Stimulated activated CD8-positive, alpha-beta memory T cell treated with anti-CD3 and anti-CD28 coated beads, Interleukin-15, amount 100 ng/mL, for 4 hours (primary cell): Measurements from ENCODE around the gene NHLH1.

Experiments used
- DNase-seq, 2 donors: peaks; one replicate each; pipeline ENCODE4 v3.0.0-alpha.2; 2020; ENCODE audit warnings: low read depth in 2 of 2

Gene NHLH1

DNA sequence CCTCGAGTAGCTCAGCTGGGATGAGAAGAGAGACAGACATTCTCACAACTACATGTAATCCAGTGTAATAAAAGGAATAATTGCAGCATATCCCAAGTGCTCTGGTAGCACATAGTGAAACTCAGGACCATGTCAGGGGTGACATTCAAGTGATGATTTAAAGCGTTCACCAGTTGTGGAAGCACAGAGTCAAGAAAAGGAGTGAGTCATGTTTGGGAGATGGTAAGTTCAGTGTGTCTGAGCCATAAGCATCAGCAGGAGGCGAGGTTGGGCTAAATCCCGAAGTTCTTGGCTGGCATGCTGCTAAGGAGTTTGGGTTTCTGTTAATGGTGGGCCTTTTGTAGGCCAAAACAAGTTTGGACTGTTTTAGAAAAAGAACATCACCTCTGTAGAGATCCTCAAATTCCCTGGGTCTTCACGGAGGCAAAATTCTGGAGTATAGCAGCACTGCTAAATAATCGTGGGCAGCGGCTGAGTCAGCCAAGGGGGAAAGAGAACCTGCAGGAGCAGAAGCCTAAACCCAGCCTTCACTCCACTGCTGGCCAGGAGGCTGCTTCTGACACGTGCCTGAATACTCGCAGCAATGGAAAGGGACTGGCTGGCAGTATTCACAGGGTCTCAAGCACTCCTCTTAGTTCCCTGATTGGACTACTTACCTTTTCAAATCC, 7.2 kb upstream of the NHLH1 start:
- DNase-seq, result no peak

DNA sequence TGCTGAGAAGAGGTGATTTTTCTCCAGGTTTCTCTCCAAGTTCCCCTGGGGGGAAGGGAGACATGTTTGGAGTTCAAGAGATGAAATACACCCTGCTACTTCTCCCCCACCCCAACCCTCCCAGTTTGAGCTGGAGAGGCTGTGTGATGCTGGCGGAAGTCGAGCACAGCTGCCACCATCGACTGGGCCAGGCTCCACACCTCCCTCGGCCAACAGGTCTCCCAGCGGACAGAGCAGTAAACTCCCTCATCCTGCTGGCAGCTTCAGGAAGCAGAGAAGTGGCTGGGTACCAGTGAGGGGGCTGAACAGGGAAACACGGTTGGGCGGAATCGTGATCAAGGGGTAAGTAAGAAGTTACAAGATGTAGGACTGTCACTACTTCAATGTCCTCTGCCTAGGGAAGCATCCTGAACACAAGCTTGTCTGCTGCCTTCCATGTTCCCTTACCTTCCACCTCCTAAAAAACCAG, 6.6 kb upstream of the NHLH1 start:
- DNase-seq, result no peak

DNA sequence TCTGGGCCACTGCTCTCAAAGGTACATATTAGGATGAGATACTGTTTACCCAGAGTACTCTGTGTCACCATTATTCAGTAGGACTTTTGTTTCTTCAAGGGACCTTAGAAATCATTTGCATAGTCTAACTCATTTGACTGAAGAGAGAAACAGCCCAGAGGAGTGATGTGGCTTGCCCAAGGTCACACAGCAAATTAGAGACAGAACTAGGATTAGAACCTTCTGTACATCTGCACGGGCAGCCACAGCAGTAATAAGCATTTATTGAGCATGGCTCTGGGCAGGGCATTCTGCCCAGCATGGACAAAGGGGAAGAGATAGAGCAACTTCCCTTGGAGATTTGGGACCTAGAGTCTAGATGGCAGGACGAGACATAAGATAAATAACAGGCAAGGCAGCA, 5.7 kb upstream of the NHLH1 start:
- no peak for DNase-seq

- DNase-seq, result no peak
Measured at GRCh38 chr1:160361814-160362167, 5.1 kb upstream of the NHLH1 start.

- no peak for DNase-seq
Measured at GRCh38 chr1:160362168-160362957, 4.5 kb upstream of the NHLH1 start.

GRCh38 chr1:160363010-160363409, 3.9 kb upstream of the NHLH1 start:
- DNase-seq, result no peak

DNA sequence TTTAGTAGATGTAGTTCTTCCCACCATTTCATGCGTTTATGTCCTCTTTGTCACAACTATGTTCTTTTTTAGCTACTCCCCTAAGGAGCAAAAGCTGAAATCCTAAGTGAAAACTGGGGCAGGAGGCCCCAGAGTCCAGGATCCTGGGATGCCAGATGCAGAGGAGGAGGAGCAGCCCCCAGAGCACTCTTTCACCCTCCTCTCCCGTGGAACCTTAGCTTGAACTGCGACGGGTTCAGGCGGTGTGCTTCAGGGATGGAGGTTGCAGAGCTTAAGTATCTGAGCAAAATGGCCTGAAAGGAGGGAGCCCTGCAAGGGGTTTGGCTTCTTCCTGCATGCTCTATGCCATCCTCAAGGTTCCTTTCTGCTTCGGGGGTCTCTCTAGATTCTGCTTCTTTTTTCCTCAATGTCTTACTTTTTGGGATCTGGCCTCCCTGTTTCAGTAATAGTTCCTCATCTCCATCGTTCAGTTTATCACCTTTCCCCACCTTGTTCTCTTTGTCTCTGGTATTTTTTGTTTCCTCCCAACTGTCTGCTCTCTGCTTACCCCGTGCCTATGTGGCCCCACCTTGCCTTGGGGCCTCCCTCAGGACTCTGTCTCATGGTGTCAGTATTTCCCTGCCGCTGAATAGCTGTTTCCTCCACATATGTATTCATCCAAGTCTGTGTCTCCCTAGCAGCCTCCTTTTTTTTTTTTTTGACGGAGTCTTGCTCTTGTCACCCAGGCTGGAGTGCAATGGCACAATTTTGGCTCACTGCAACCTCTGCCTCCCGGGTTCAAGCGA, 2.7 kb upstream of the NHLH1 start:
- no peak for DNase-seq

GRCh38 chr1:160365325-160365724, 1.5 kb upstream of the NHLH1 start:
- DNase-seq, result no peak

DNA sequence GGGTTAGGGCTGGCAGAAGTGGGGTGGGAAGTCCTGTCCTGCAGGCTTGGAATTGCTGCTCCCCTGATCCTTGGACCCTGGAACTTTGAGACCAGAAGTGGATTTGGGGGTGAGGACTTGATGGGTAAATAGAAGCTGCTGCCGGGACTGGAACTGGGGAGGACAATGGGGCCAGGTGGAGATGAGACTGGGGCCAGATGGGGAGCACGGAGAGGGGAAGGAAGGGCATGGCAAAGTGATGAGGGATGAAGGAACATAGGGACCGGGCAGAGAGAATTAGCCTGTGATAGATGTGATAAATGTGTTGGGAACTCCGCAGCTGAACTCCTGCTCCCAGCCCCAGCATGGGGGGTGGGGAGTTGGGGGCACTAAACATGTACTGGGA, 637 bp downstream of the NHLH1 start:
- no peak for DNase-seq

DNA sequence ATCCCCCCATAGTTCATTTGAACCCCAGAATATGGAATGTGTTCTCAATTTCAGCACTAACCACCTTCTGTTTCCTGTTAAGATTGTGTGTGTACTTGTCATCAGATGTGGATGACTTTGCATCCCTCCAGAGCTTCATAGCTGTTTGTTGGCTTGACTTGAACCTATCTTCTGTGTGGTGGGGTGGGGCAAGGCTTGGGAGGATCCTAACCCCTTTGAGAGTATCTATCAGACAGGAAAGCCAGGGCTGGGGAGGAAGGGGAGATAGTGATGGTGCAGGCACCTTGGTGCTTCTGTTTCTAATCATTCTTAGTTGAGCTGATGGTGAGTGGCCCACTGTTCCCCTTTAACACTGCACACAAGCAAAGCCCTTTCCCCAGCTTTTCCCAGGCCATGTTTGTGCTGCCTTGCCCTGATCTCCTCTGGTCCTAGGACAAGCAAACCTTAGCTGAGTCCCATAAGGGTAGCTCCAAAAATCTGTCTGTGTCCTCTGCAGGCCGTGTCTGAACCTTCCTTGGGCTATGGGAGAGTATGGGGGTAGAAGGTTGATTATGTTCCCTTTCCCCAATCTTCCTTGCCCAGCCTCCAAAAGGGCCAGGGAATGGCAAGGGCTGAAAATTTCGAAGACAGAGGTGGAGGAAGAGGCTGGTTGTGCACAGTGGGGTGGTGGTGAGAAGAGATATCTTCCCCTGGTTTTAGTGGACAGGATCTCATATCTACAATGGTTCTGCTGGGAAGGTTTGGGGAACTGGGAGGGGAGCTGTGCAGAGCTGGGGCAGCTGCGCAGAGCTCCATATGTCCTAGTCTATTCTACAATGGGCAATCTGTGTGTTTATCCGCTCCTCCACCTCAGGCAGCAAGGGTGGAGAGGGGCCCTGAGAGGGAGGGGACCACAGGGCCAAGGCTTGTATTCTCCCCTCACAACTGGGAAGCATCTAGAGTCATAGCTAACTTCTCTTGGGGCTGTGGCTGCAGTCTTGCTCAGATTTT, 1.4 kb downstream of the NHLH1 start:
- no peak for DNase-seq

- no peak for DNase-seq
Measured at GRCh38 chr1:160369087-160369486, 2.2 kb downstream of the NHLH1 start.

- DNase-seq, result no peak
Measured at GRCh38 chr1:160370561-160371345, 3.9 kb downstream of the NHLH1 start.

GRCh38 chr1:160371346-160371631, 4.4 kb downstream of the NHLH1 start:
- no peak for DNase-seq

- DNase-seq, result no peak
Measured at GRCh38 chr1:160371756-160372155, 4.9 kb downstream of the NHLH1 start.

DNA sequence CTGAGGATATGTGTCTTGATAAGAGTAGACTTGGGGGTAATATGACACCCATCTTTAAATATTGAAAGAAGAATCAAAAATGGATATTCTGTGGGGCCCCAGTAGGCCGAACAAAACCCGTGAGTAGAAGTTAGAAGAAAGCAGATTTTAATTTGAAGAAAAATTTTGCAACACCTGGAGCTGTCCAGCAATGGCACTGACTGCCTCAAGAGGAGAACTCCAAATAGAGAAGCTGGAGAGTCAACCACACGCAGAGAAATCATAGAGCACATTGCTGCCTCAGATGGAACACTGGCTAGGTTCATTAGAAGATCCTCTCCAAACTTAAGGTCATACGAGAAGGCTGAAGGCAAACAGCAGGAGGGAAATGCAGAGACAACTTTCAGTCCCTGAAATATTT, 6.8 kb downstream of the NHLH1 start:
- no peak for DNase-seq

GRCh38 chr1:160374306-160375110, 7.6 kb downstream of the NHLH1 start:
- DNase-seq, result no peak

GRCh38 chr1:160375788-160376524, 9.1 kb downstream of the NHLH1 start:
- DNase-seq, result no peak

- DNase-seq, result no peak
Measured at GRCh38 chr1:160376525-160377131, 9.8 kb downstream of the NHLH1 start.
